GM20000 (cell line): Measurements from ENCODE around the gene ACTG1.

Experiments
- DNase-seq: peaks from one replicate; pipeline ENCODE4 v3.0.0; 2012; ENCODE audit warnings: low spot score
- CTCF ChIP-seq: IDR thresholded peaks from 2 replicates; pipeline ENCODE4 v1.5.1; 2012; ENCODE audit warnings: mild to moderate bottlenecking, control low read depth; ENCODE audit errors: extremely low read depth, missing control alignments

ACTG1 gene

GRCh38 chr17:81471818-81472456 is 40.7 kb downstream of the ACTG1 start:
- DNase-seq: no peak
- TF ChIP-seq CTCF: no peak

- no peak for DNase-seq
- no peak for TF ChIP-seq CTCF
These were observed 41.4 kb downstream of the ACTG1 start for GRCh38 chr17:81470944-81471817.

GRCh38 chr17:81470270-81470943 is 42.2 kb downstream of the ACTG1 start:
- no peak for TF ChIP-seq CTCF
- no peak for DNase-seq

DNA sequence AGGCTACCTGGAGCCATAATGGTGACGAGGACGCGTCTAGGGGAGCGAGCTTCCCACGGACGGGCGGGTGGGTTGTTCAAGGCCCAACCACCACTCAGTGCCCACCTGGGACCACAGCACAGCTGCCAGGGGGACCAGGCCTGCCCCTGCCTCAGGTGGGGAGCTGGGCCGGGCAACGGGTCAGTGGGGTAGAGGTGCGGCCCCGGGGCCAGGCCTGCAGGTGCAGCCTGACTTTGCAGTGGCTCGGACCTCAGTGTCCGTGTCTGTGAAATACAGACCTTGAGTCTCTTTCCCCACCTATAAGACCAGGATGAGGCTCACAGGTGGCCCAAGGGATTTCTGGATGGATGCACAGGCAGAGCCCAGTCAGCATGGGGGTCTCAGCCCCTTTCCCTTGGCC is 43.3 kb downstream of the ACTG1 start:
- TF ChIP-seq CTCF: no peak
- DNase-seq: no peak

DNA sequence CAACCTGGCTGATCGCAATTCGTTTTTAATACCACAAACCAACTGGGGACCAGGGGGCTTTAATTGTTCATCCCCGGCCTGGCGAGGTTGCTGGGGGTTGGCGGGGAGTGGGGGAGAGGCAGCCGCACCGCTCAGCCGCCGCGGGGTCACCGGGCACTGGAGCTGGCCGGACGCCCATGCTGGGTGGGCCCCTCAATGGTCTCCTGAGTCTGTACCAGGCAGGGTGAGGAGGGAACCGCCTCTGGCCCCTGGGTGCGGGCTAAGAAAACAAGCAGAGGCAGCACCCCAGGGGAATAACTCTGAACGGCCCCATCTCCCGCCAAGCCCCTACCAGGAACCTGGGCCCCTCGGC is 43.9 kb downstream of the ACTG1 start:
- TF ChIP-seq CTCF: no peak
- DNase-seq: no peak

DNA sequence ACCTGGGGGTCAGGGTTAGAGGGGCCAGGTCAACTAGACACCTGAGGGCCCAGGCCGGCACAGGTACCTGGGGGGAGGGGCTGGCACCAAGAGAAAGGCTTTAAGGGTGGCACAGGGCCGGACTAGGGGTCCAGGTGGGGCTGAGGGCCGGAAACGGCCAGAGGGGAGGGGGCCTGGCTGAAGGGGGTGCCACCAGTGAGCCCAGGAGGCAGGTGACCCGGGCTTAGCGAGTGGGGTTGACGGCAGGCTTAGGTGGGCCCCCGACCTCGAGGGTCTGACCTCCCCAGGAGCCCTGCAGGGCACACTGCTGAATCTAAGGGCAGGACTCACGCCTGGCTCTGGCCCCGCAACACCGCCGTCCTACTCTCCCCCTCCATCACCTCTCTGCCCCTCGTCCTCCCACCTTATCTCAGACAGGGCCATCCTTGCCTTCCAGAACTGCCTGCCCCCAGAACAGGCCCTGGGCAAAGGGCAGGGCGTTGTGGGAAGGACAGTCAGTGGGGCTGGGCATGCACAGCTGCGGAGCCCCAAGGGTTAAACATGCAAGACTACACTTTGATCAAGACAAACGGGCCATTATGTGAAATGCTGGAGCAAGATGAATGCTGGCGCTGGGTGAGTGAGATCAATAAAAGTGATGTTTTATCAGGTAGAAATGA is 44.4 kb downstream of the ACTG1 start:
- TF ChIP-seq CTCF: no peak
- no peak for DNase-seq
